ENCODE data around the gene MFN1.

- TF ChIP-seq EZH2phosphoT487 (IDR thresholded peaks at IDR 0.05; ENCODE audit: insufficient read depth, low read depth), result no peak
- no peak for TF ChIP-seq EZH2 (IDR thresholded peaks at IDR 0.05; ENCODE audit: insufficient read depth, poor library complexity, severe bottlenecking)
Measured at GRCh38 chr3:179415377-179415776, 67.9 kb downstream of the MFN1 start.
